HG02588 (cell line): ENCODE measurements around the gene CACNA2D2.

ENCODE experiments used
- ATAC-seq: cut with Tn5 transposase; IDR thresholded peaks from one replicate; pipeline ENCODE4 v1.9.1; 2021; ENCODE audit warnings: mild to moderate bottlenecking, moderate library complexity; ENCODE audit not compliant: unreplicated experiment

The CACNA2D2 gene

GRCh38 chr3:50502584-50503423, 630 bp downstream of the CACNA2D2 start:
- ATAC-seq, result no peak

- no peak for ATAC-seq
Observed at GRCh38 chr3:50502225-50502583, 1.2 kb downstream of the CACNA2D2 start.

GRCh38 chr3:50495609-50496423, 7.6 kb downstream of the CACNA2D2 start:
- no peak for ATAC-seq

GRCh38 chr3:50494126-50494525, 9.3 kb downstream of the CACNA2D2 start:
- no peak for ATAC-seq

GRCh38 chr3:50493623-50494022, 9.8 kb downstream of the CACNA2D2 start:
- no peak for ATAC-seq

GRCh38 chr3:50493086-50493485, 10.3 kb downstream of the CACNA2D2 start:
- no peak for ATAC-seq

GRCh38 chr3:50491023-50491422, 12.4 kb downstream of the CACNA2D2 start:
- peak; percentile 56 for ATAC-seq

- no peak for ATAC-seq
Observed at GRCh38 chr3:50490424-50490823, 13.0 kb downstream of the CACNA2D2 start.

- ATAC-seq, result no peak
Observed at GRCh38 chr3:50487181-50487580, 16.3 kb downstream of the CACNA2D2 start.

GRCh38 chr3:50486219-50486888, 17.1 kb downstream of the CACNA2D2 start:
- no peak for ATAC-seq

GRCh38 chr3:50484722-50485121, 18.7 kb downstream of the CACNA2D2 start:
- no peak for ATAC-seq

GRCh38 chr3:50483374-50483773, 20.1 kb downstream of the CACNA2D2 start:
- ATAC-seq, result no peak

- ATAC-seq, result no peak
Observed at GRCh38 chr3:50481992-50482391, 21.4 kb downstream of the CACNA2D2 start.

GRCh38 chr3:50480471-50480870, 23.0 kb downstream of the CACNA2D2 start:
- no peak for ATAC-seq

- no peak for ATAC-seq
Observed at GRCh38 chr3:50479523-50479922, 23.9 kb downstream of the CACNA2D2 start.

GRCh38 chr3:50478671-50479260, 24.7 kb downstream of the CACNA2D2 start:
- ATAC-seq, result no peak

GRCh38 chr3:50478051-50478450, 25.4 kb downstream of the CACNA2D2 start:
- no peak for ATAC-seq

GRCh38 chr3:50475348-50475747, 28.1 kb downstream of the CACNA2D2 start:
- ATAC-seq, result no peak

- ATAC-seq, result no peak
Observed at GRCh38 chr3:50474717-50475116, 28.7 kb downstream of the CACNA2D2 start.

- no peak for ATAC-seq
Observed at GRCh38 chr3:50473768-50474167, 29.7 kb downstream of the CACNA2D2 start.

- no peak for ATAC-seq
Observed at GRCh38 chr3:50472958-50473357, 30.5 kb downstream of the CACNA2D2 start.
